Measurements from ENCODE around the gene VPS4B. TPM values are rescaled to one million over a fixed set of nuclear protein-coding genes. Genes with fewer than 3 reads are reported as not detected.

VPS4B gene
- total and polyA plus RNA-seq, 2 donors (not counting 1 experiment from before 2014, with no cell fraction given), result 14.5 to 93.9 TPM

DNA sequence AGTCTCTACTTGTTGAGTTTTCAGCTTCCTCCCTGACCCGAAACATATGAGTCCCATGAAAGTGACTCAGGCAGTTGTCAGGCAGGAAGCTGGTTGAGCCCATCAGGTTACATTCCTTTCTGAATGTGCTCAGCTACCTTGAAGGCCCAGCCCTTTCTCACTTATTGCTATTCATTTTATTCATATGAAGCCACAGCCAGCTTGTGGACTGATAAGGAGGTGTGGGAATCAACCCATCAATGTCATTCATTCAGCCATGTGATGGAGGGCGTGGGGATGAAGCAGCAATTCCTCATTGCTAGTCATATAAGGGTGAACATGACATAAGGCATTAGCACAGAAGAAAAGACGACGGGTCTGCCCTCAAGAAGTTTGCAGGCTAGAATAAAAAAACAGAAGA is 5.3 kb upstream of the VPS4B start:
- Histone ChIP-seq H3K4me3 (ENCODE audit: control extremely low read depth in 1 of 5, extremely low read depth in 1 of 5, insufficient read depth in 1 of 5, low read depth in 2 of 5, low read length in 4 of 5) (no peak overlapping the region), H3K79me2 (ENCODE audit: control insufficient read depth, insufficient read depth, low read length) (peaks cover 11% of the 10 kb centered on the region), H3K9me3 (ENCODE audit: control extremely low read depth in 1 of 3, control insufficient read depth in 2 of 3, insufficient read depth in 1 of 3, low read length in 2 of 3) (no peaks in the 10 kb centered on the region), H4K20me1 (ENCODE audit: control insufficient read depth, insufficient read depth, low read length, poor library complexity, severe bottlenecking) (no peaks in the 10 kb centered on the region), H3K4me1 (ENCODE audit: control insufficient read depth in 2 of 2, insufficient read depth in 2 of 2, low read length in 2 of 2) (peaks cover 8% of the 10 kb centered on the region in 2 donors), H3K27me3 (replicated peaks in 1 of 4; ENCODE audit: control extremely low read depth in 1 of 4, control insufficient read depth in 3 of 4, insufficient read depth in 4 of 4, low read length in 3 of 4) (no peaks in the 10 kb centered on the region), H3K4me2 (replicated peaks; ENCODE audit: low read depth, low read length, poor library complexity, severe bottlenecking) (no peak overlapping the region), H3K36me3 (replicated peaks in 1 of 2; ENCODE audit: control extremely low read depth in 1 of 2, control insufficient read depth in 1 of 2, extremely low read depth in 1 of 2, insufficient read depth in 2 of 2, low read length in 1 of 2) (no peaks in the 10 kb centered on the region), H3K27ac (ENCODE audit: low read length in 2 of 2) (no peak overlapping the region), H2AFZ (ENCODE audit: insufficient read depth, low read depth, low read length, poor library complexity, severe bottlenecking) (no peak overlapping the region), H3K9ac (ENCODE audit: low read length) (no peak overlapping the region)
- intact Hi-C loops (cut with micrococcal nuclease), result no loop called here
- DNase-seq (no peak), ATAC-seq (ENCODE audit: low read depth) (no peak)
- H3K27ac Mint-ChIP-seq, result no peak overlapping the region
- TF ChIP-seq CTCF (IDR thresholded peaks at IDR 0.05) (no peak), EZH2 (IDR thresholded peaks at IDR 0.05; ENCODE audit: borderline replicate concordance, insufficient read depth, low read depth, low read length, poor library complexity, severe bottlenecking) (no peak)
- ChIA-PET CTCF (interaction anchor here (0.9 to 1.9 kb wide), 5 partner anchors 10 to 410 kb away, joined by 3 to 5 read pairs (median 3); no protein-coding TSS in a partner anchor), POLR2A (no interaction called here)
- no peaks in the 10 kb centered on the region for H3K9me3 Mint-ChIP-seq (ENCODE audit: insufficient read depth)
- H3K27me3 Mint-ChIP-seq, result peaks cover 28% of the 10 kb centered on the region
- H3K4me3 Mint-ChIP-seq, result no peak overlapping the region
- H3K4me1 Mint-ChIP-seq, result peaks cover 11% of the 10 kb centered on the region
- 96% methylated on average over 3 of the region's 4 CpGs for WGBS (ENCODE audit: insufficient coverage)

GRCh38 chr18:63422864-63423304 is 608 bp upstream of the VPS4B start:
- intact Hi-C loops (cut with micrococcal nuclease), result loop anchor here (1.0 to 5.0 kb wide), 7 partner anchors 16 to 547 kb away; partner anchors contain the start of genes KDSR and SERPINB8
- ChIA-PET CTCF (interaction anchor here (1.2 to 3.8 kb wide), 4 partner anchors 14 to 405 kb away, joined by 3 to 24 read pairs (median 6); no protein-coding TSS in a partner anchor), POLR2A (interaction anchor here (1.0 to 1.5 kb wide), 4 partner anchors 56 to 900 kb away, joined by 3 to 11 read pairs (median 4); partner anchors contain the start of genes KDSR, PHLPP1 and ZCCHC2)
- peaks cover 0 to 3% of the 10 kb centered on the region in 2 experiments for H3K36me3 ChIP-seq (replicated peaks in 1 of 2; ENCODE audit: control extremely low read depth in 1 of 2, control insufficient read depth in 1 of 2, extremely low read depth in 1 of 2, insufficient read depth in 2 of 2, low read length in 1 of 2)
- H3K27me3 ChIP-seq (replicated peaks in 1 of 4; ENCODE audit: control extremely low read depth in 1 of 4, control insufficient read depth in 3 of 4, insufficient read depth in 4 of 4, low read length in 3 of 4), result no peaks in the 10 kb centered on the region
- peak overlapping the region; percentile 98 for H2AFZ ChIP-seq (ENCODE audit: insufficient read depth, low read depth, low read length, poor library complexity, severe bottlenecking)
- no peak for DNase-seq
- TF ChIP-seq EZH2 (IDR thresholded peaks at IDR 0.05; ENCODE audit: borderline replicate concordance, insufficient read depth, low read depth, low read length, poor library complexity, severe bottlenecking) (no peak), CTCF (IDR thresholded peaks at IDR 0.05) (peak; percentile 10)
- H3K9me3 ChIP-seq (ENCODE audit: control extremely low read depth in 1 of 3, control insufficient read depth in 2 of 3, insufficient read depth in 1 of 3, low read length in 2 of 3), result no peaks in the 10 kb centered on the region
- peak overlapping the region; percentile 99 for H3K4me3 Mint-ChIP-seq
- H3K4me1 ChIP-seq (ENCODE audit: control insufficient read depth in 2 of 2, insufficient read depth in 2 of 2, low read length in 2 of 2), result peaks cover 17 to 21% of the 10 kb centered on the region in 2 donors
- peaks cover 17% of the 10 kb centered on the region for H4K20me1 ChIP-seq (ENCODE audit: control insufficient read depth, insufficient read depth, low read length, poor library complexity, severe bottlenecking)
- no peaks in the 10 kb centered on the region for H3K9me3 Mint-ChIP-seq (ENCODE audit: insufficient read depth)
- ATAC-seq (ENCODE audit: low read depth), result peak; percentile 37
- peaks cover 9% of the 10 kb centered on the region for H3K27me3 Mint-ChIP-seq
- peak overlapping the region; percentile 92 for H3K4me2 ChIP-seq (replicated peaks; ENCODE audit: low read depth, low read length, poor library complexity, severe bottlenecking)
- peaks cover 35% of the 10 kb centered on the region for H3K4me1 Mint-ChIP-seq
- H3K79me2 ChIP-seq (ENCODE audit: control insufficient read depth, insufficient read depth, low read length), result peaks cover 56% of the 10 kb centered on the region
- H3K27ac Mint-ChIP-seq, result peak overlapping the region; percentile 96
- peak overlapping the region; percentile 64 to 99 (median 82) for H3K4me3 ChIP-seq (ENCODE audit: control extremely low read depth in 1 of 5, extremely low read depth in 1 of 5, insufficient read depth in 1 of 5, low read depth in 2 of 5, low read length in 4 of 5)
- peak overlapping the region; percentile 93 to 99 for H3K27ac ChIP-seq (ENCODE audit: low read length in 2 of 2)
- H3K9ac ChIP-seq (ENCODE audit: low read length), result peak overlapping the region; percentile 100
- 5% methylated on average over 16 of the region's 26 CpGs for WGBS (ENCODE audit: insufficient coverage)
